Liver (tissue), 9 donors: ENCODE results near the gene SERPINE1. TPM values are rescaled to one million over a fixed set of nuclear protein-coding genes. Genes with fewer than 3 reads are reported as not detected.

ENCODE experiments used
- DNase-seq: peaks from one replicate; pipeline ENCODE4 v3.0.0-alpha.2; 2017; ENCODE audit warnings: low spot score
- H3K27ac ChIP-seq, 2 donors: one replicate each; pipeline ENCODE4 v1.7.0; 2013; ENCODE audit warnings: inconsistent platforms in 2 of 2, low read length in 2 of 2, control low read depth in 1 of 2, low read depth in 1 of 2, mild to moderate bottlenecking in 1 of 2
- H3K27me3 ChIP-seq, 4 donors: one replicate each; pipeline versions ENCODE4 v1.6.1 to v1.7.0; 2013; ENCODE audit warnings: low read length in 3 of 4, inconsistent platforms in 1 of 4, mild to moderate bottlenecking in 1 of 4, moderate library complexity in 1 of 4; ENCODE audit not compliant: control insufficient read depth in 4 of 4, insufficient read depth in 4 of 4
- H3K36me3 ChIP-seq, 4 donors: one replicate each; pipeline versions ENCODE4 v1.6.1 to v1.7.0; 2013; ENCODE audit warnings: low read length in 3 of 4, mild to moderate bottlenecking in 3 of 4, low read depth in 1 of 4, moderate library complexity in 1 of 4; ENCODE audit not compliant: control insufficient read depth in 4 of 4, insufficient read depth in 3 of 4
- H3K4me1 ChIP-seq, 4 donors: one replicate each; pipeline versions ENCODE4 v1.6.1 to v1.7.0; 2013; ENCODE audit warnings: low read length in 3 of 4, mild to moderate bottlenecking in 3 of 4, moderate library complexity in 1 of 4; ENCODE audit not compliant: control insufficient read depth in 4 of 4, insufficient read depth in 4 of 4
- H3K4me3 ChIP-seq, 3 donors: one replicate each; pipeline versions ENCODE4 v1.6.1 to v1.7.0; 2013; ENCODE audit warnings: low read length in 3 of 3, control low read depth in 1 of 3, low read depth in 1 of 3, mild to moderate bottlenecking in 1 of 3
- H3K9ac ChIP-seq, 2 donors: one replicate each; pipeline ENCODE4 v1.7.0; 2013; ENCODE audit warnings: low read length in 2 of 2, mild to moderate bottlenecking in 2 of 2, moderate library complexity in 2 of 2, control low read depth in 1 of 2, low read depth in 1 of 2
- H3K9me3 ChIP-seq, 4 donors: one replicate each; pipeline versions ENCODE4 v1.6.1 to v1.7.0; 2013; ENCODE audit warnings: low read length in 3 of 4; ENCODE audit not compliant: control insufficient read depth in 4 of 4
- EGR1 ChIP-seq, 2 donors: IDR thresholded peaks; 2 replicates each; pipeline ENCODE4 v1.6.1; 2016 to 2018; ENCODE audit warnings: antibody characterized with exemption in 2 of 2, low read depth in 2 of 2
- FOXA1 ChIP-seq: IDR thresholded peaks from 2 replicates; pipeline ENCODE4 v1.6.1; 2016; ENCODE audit warnings: antibody characterized with exemption
- FOXA2 ChIP-seq: IDR thresholded peaks from 2 replicates; pipeline ENCODE4 v1.6.1; 2016; ENCODE audit warnings: antibody characterized with exemption
- GABPA ChIP-seq, 2 donors: IDR thresholded peaks in 1 of 2; conservative IDR thresholded peaks in 1 of 2; 2 replicates each; pipeline ENCODE4 v1.6.1; 2016; ENCODE audit warnings: antibody characterized with exemption in 2 of 2, mild to moderate bottlenecking in 1 of 2, moderate library complexity in 1 of 2
- HNF4A ChIP-seq, 2 donors: conservative IDR thresholded peaks; 2 replicates each; pipeline ENCODE4 v1.6.1; 2016; ENCODE audit warnings: antibody characterized with exemption in 2 of 2, mild to moderate bottlenecking in 2 of 2
- HNF4G ChIP-seq: IDR thresholded peaks from 2 replicates; pipeline ENCODE4 v1.6.1; 2016; ENCODE audit warnings: antibody characterized with exemption
- JUND ChIP-seq, 2 donors: IDR thresholded peaks; 2 replicates each; pipeline ENCODE4 v1.6.1; 2016; ENCODE audit warnings: antibody characterized with exemption in 2 of 2
- RAD21 ChIP-seq, 2 donors: IDR thresholded peaks; 2 replicates each; pipeline ENCODE4 v1.6.1; 2016; ENCODE audit warnings: antibody characterized with exemption in 2 of 2, mild to moderate bottlenecking in 2 of 2
- REST ChIP-seq: IDR thresholded peaks from 2 replicates; pipeline ENCODE4 v1.6.1; 2016; ENCODE audit warnings: antibody characterized with exemption, mild to moderate bottlenecking
- RXRA ChIP-seq, 2 donors: IDR thresholded peaks; 2 replicates each; pipeline ENCODE4 v1.6.1; 2017 to 2018; ENCODE audit warnings: antibody characterized with exemption in 2 of 2, mild to moderate bottlenecking in 1 of 2
- TAF1 ChIP-seq: conservative IDR thresholded peaks from 2 replicates; pipeline ENCODE4 v1.6.1; 2016; ENCODE audit warnings: antibody characterized with exemption, mild to moderate bottlenecking
- YY1 ChIP-seq: IDR thresholded peaks from 2 replicates; pipeline ENCODE4 v1.6.1; 2016; ENCODE audit warnings: antibody characterized with exemption, mild to moderate bottlenecking
- WGBS: extraction: QIAGEN DNeasy Blood & Tissue Kit; methylation state at CpG from one replicate; pipeline ENCODE4 v1.1.7; 2013; 5-methylcytosine and 5-hydroxymethylcytosine counted together
- polyA plus RNA-seq, 2 donors: library from polyadenylated mRNA; stranded (reverse) in 1 of 2; unstranded in 1 of 2; fragments of 200-250 nt in 1 of 2; fragments of >200 nt in 1 of 2; fragmentation: Nextera tagmentation in 1 of 2; extraction: Ambion mirVana in 1 of 2; gene quantifications; one replicate each; pipeline versions ENCODE4 v1.2.1 to v1.2.3, GENCODE V29; 2013 to 2015
- total RNA-seq, 2 donors: library from RNA; depleted of rRNA; stranded (reverse); fragments of >200 nt; gene quantifications; one replicate each; pipeline ENCODE4 v1.2.3, GENCODE V29; 2014
- TF ChIP-seq, protein P1 (sequence below): IDR thresholded peaks from 2 replicates; pipeline ENCODE4 v1.6.1; 2016; ENCODE audit warnings: antibody characterized with exemption
- TF ChIP-seq, protein P2 (sequence below): fragments of 150-350 bp; IDR thresholded peaks from 2 replicates; pipeline ENCODE4 v1.5.1; 2017; ENCODE audit warnings: improper control_type of control experiment, low read depth, low read length; ENCODE audit not compliant: missing input control
- TF ChIP-seq, protein P3 (sequence below): IDR thresholded peaks from 2 replicates; pipeline ENCODE4 v1.6.1; 2016; ENCODE audit warnings: antibody characterized with exemption
- donor health status: healthy.
- donor health status: healthy.
- donor health status: healthy.
- donor health status: healthy.
- donor health status: healthy.

The SERPINE1 gene
- total and polyA plus RNA-seq, 4 donors, result 0.93 to 18.6 (median 8.0) TPM

- H3K9me3 ChIP-seq, result no peaks in the 10 kb centered on the region
- H3K4me3 ChIP-seq, result peak overlapping the region in 1 of 3 donors; percentile 12
- H3K36me3 ChIP-seq, result peaks cover 0 to 13% (median 4%) of the 10 kb centered on the region in 4 donors
- H3K27ac ChIP-seq, result no peak overlapping the region
- 4% methylated on average over 92 of the region's 92 CpGs for WGBS
- TF ChIP-seq HNF4A (conservative IDR thresholded peaks at IDR 0.05) (no peak), FOXA2 (no peak), REST (no peak), FOXA1 (no peak), TAF1 (no peak), RAD21 (IDR thresholded peaks at IDR 0.05) (no peak), YY1 (no peak), HNF4G (no peak), EGR1 (IDR thresholded peaks at IDR 0.05; ENCODE audit: low read depth in 2 of 2) (no peak), RXRA (IDR thresholded peaks at IDR 0.05) (no peak)
- TF ChIP-seq, protein P1, sequence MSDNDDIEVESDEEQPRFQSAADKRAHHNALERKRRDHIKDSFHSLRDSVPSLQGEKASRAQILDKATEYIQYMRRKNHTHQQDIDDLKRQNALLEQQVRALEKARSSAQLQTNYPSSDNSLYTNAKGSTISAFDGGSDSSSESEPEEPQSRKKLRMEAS, result no peak
- H3K27me3 ChIP-seq, result peaks cover 5 to 7% (median 6%) of the 10 kb centered on the region in 4 donors
- no peak for DNase-seq
- H3K9ac ChIP-seq, result no peak overlapping the region
- H3K4me1 ChIP-seq, result peaks cover 0 to 26% (median 11%) of the 10 kb centered on the region in 4 donors
Observed at GRCh38 chr7:101163279-101164070, 36.6 kb downstream of the SERPINE1 start.

GRCh38 chr7:101164071-101164840 lies 37.4 kb downstream of the SERPINE1 start:
- no peak for DNase-seq

More at GRCh38 chr7:101164071-101164840, 37.4 kb downstream of the SERPINE1 start:
- Histone ChIP-seq H3K9ac (no peak overlapping the region), H3K9me3 (no peaks in the 10 kb centered on the region), H3K27ac (no peak overlapping the region), H3K4me3 (peak overlapping the region in 1 of 3 donors; percentile 12), H3K36me3 (peaks cover 0 to 7% (median 2%) of the 10 kb centered on the region in 4 donors), H3K27me3 (peaks cover 7 to 8% (median 7%) of the 10 kb centered on the region in 4 donors), H3K4me1 (peaks cover 0 to 27% (median 11%) of the 10 kb centered on the region in 4 donors)
- TF ChIP-seq, protein P1, result no peak
- TF ChIP-seq REST (peak; percentile 93), GABPA (IDR thresholded peaks at IDR 0.05 in 1 of 2, conservative IDR thresholded peaks at IDR 0.05 in 1 of 2) (no peak), JUND (IDR thresholded peaks at IDR 0.05) (no peak), HNF4G (no peak), HNF4A (conservative IDR thresholded peaks at IDR 0.05) (no peak)
- TF ChIP-seq, protein P2, sequence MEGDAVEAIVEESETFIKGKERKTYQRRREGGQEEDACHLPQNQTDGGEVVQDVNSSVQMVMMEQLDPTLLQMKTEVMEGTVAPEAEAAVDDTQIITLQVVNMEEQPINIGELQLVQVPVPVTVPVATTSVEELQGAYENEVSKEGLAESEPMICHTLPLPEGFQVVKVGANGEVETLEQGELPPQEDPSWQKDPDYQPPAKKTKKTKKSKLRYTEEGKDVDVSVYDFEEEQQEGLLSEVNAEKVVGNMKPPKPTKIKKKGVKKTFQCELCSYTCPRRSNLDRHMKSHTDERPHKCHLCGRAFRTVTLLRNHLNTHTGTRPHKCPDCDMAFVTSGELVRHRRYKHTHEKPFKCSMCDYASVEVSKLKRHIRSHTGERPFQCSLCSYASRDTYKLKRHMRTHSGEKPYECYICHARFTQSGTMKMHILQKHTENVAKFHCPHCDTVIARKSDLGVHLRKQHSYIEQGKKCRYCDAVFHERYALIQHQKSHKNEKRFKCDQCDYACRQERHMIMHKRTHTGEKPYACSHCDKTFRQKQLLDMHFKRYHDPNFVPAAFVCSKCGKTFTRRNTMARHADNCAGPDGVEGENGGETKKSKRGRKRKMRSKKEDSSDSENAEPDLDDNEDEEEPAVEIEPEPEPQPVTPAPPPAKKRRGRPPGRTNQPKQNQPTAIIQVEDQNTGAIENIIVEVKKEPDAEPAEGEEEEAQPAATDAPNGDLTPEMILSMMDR, result no peak
- TF ChIP-seq, protein P3, sequence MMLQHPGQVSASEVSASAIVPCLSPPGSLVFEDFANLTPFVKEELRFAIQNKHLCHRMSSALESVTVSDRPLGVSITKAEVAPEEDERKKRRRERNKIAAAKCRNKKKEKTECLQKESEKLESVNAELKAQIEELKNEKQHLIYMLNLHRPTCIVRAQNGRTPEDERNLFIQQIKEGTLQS, result no peak
- WGBS, result 5% methylated on average over 75 of the region's 75 CpGs
